GM23338 (cell line): Measurements from ENCODE around the gene THADA. TPM values are rescaled to one million over a fixed set of nuclear protein-coding genes. Genes with fewer than 3 reads are reported as not detected.

Experiments
- ATAC-seq: fragments of 200-7000 bp; cut with Tn5 transposase; 3 replicates; pipeline ENCODE4 v1.9.1; 2020
- DNase-seq: peaks from one replicate; pipeline ENCODE4 v3.0.0-alpha.2; 2015; ENCODE audit warnings: low spot score
- H2AFZ ChIP-seq: fragments of 200-600 bp; sonication (generic); 2 replicates; pipeline ENCODE4 v1.8.0; 2016; ENCODE audit warnings: antibody characterized with exemption, mild to moderate bottlenecking, moderate library complexity
- H3F3A ChIP-seq: fragments of 200-600 bp; sonication (generic); replicated peaks from 2 replicates; pipeline ENCODE4 v1.8.0; 2017; ENCODE audit warnings: antibody characterized with exemption, mixed run types, low read depth
- H3K27ac ChIP-seq: fragments of 200-600 bp; sonication (generic); 2 replicates; pipeline ENCODE4 v1.6.1; 2016; ENCODE audit warnings: low read depth
- H3K27me3 ChIP-seq: fragments of 200-600 bp; sonication (generic); 2 replicates; pipeline ENCODE4 v1.8.0; 2016; ENCODE audit warnings: mild to moderate bottlenecking, mixed run types, moderate library complexity; ENCODE audit not compliant: insufficient read depth
- H3K36me3 ChIP-seq: fragments of 200-600 bp; sonication (generic); 2 replicates; pipeline ENCODE4 v1.8.0; 2016; ENCODE audit warnings: mild to moderate bottlenecking; ENCODE audit not compliant: insufficient read depth
- H3K4me1 ChIP-seq: fragments of 200-600 bp; sonication (generic); 2 replicates; pipeline ENCODE4 v1.8.0; 2016; ENCODE audit warnings: mild to moderate bottlenecking, moderate library complexity; ENCODE audit not compliant: insufficient read depth
- H3K4me2 ChIP-seq: fragments of 200-600 bp; sonication (generic); 2 replicates; pipeline ENCODE4 v1.7.1; 2017; ENCODE audit warnings: mixed run types
- H3K4me3 ChIP-seq: fragments of 200-600 bp; sonication (generic); 2 replicates; pipeline ENCODE4 v1.6.1; 2016; ENCODE audit warnings: mixed run types
- H3K79me2 ChIP-seq: fragments of 200-600 bp; sonication (generic); replicated peaks from 2 replicates; pipeline ENCODE4 v1.8.0; 2017; ENCODE audit warnings: mild to moderate bottlenecking; ENCODE audit not compliant: insufficient read depth
- H3K9me2 ChIP-seq: fragments of 200-600 bp; sonication (generic); 2 replicates; pipeline ENCODE4 v1.8.0; 2017; ENCODE audit not compliant: insufficient read depth
- H4K20me1 ChIP-seq: fragments of 200-600 bp; sonication (generic); replicated peaks from 2 replicates; pipeline ENCODE4 v1.8.0; 2017; ENCODE audit warnings: mild to moderate bottlenecking; ENCODE audit not compliant: insufficient read depth
- H3K27ac Mint-ChIP-seq: 2 replicates; pipeline ENCODE4 v1.8.0; 2020; ENCODE audit warnings: inconsistent platforms, mild to moderate bottlenecking, moderate library complexity, mixed read lengths
- H3K27me3 Mint-ChIP-seq: 3 replicates; pipeline ENCODE4 v1.8.0; 2022; ENCODE audit warnings: low read depth, mild to moderate bottlenecking, moderate library complexity, mixed read lengths, inconsistent platforms; ENCODE audit not compliant: insufficient read depth, poor library complexity
- H3K36me3 Mint-ChIP-seq: 3 replicates; pipeline ENCODE4 v1.8.0; 2021; ENCODE audit warnings: low read depth, mild to moderate bottlenecking, inconsistent platforms, moderate library complexity, mixed read lengths
- H3K4me1 Mint-ChIP-seq: 3 replicates; pipeline ENCODE4 v1.8.0; 2020; ENCODE audit warnings: mild to moderate bottlenecking, inconsistent platforms, mixed read lengths
- H3K4me3 Mint-ChIP-seq: 3 replicates; pipeline ENCODE4 v1.8.0; 2021; ENCODE audit warnings: moderate library complexity, mild to moderate bottlenecking, inconsistent platforms, mixed read lengths
- H3K9me3 Mint-ChIP-seq: 3 replicates; pipeline ENCODE4 v1.8.0; 2020; ENCODE audit warnings: moderate library complexity, mild to moderate bottlenecking, inconsistent platforms, mixed read lengths
- CREB1 ChIP-seq: fragments of 250-450 bp; sonication (Bioruptor Pico); IDR thresholded peaks from 2 replicates; pipeline ENCODE4 v1.5.0; 2020; ENCODE audit warnings: low read depth, mild to moderate bottlenecking, moderate library complexity
- EZH2 ChIP-seq: fragments of 200-600 bp; sonication (generic); IDR thresholded peaks from one replicate; pipeline ENCODE4 v1.8.0; 2017; ENCODE audit warnings: antibody characterized with exemption, mild to moderate bottlenecking, low read depth; ENCODE audit not compliant: unreplicated experiment
- EZH2phosphoT487 ChIP-seq: fragments of 200-600 bp; sonication (generic); IDR thresholded peaks from one replicate; pipeline ENCODE4 v1.8.1; 2018; ENCODE audit warnings: antibody characterized with exemption; ENCODE audit not compliant: unreplicated experiment
- JUNB ChIP-seq: IDR thresholded peaks from one replicate; pipeline ENCODE4 v1.6.1; 2016; ENCODE audit warnings: antibody characterized with exemption; ENCODE audit not compliant: unreplicated experiment
- NANOG ChIP-seq: IDR thresholded peaks from 2 replicates; pipeline ENCODE4 v1.6.1; 2016; ENCODE audit warnings: antibody characterized with exemption, borderline replicate concordance
- POLR2AphosphoS5 ChIP-seq: IDR thresholded peaks from 2 replicates; pipeline ENCODE4 v1.6.1; 2016; ENCODE audit warnings: antibody characterized with exemption, low read depth
- STAT1 ChIP-seq: IDR thresholded peaks from one replicate; pipeline ENCODE4 v1.6.1; 2016; ENCODE audit warnings: antibody characterized with exemption; ENCODE audit not compliant: unreplicated experiment
- ZNF114 ChIP-seq: fragments of 250-450 bp; sonication (Bioruptor Pico); IDR thresholded peaks from 2 replicates; pipeline ENCODE4 v1.5.0; 2020; ENCODE audit warnings: mild to moderate bottlenecking, moderate library complexity
- ZNF331 ChIP-seq: fragments of 250-450 bp; sonication (Bioruptor Pico); IDR thresholded peaks from 2 replicates; pipeline ENCODE4 v1.5.0; 2020; ENCODE audit warnings: low read depth, mild to moderate bottlenecking, moderate library complexity
- polyA plus RNA-seq: library from polyadenylated mRNA; unstranded; fragments of >200 nt; fragmentation: Nextera tagmentation; extraction: Ambion mirVana; gene quantifications from 2 replicates; pipeline ENCODE4 v1.2.1, GENCODE V29; 2016
- total RNA-seq: library from RNA; depleted of rRNA; stranded (reverse); fragments of >200 nt; shearing (Covaris generic); gene quantifications from 2 replicates; pipeline ENCODE4 v1.2.3, GENCODE V29; 2014
- TF ChIP-seq, protein P1 (sequence below): fragments of 250-450 bp; sonication (Bioruptor Pico); IDR thresholded peaks from 2 replicates; pipeline ENCODE4 v1.5.0; 2020; ENCODE audit warnings: mild to moderate bottlenecking, moderate library complexity
- TF ChIP-seq, protein P2 (sequence below): IDR thresholded peaks from one replicate; pipeline ENCODE4 v1.6.1; 2018; ENCODE audit warnings: antibody characterized with exemption; ENCODE audit not compliant: unreplicated experiment
- TF ChIP-seq, protein P3 (sequence below), 2 experiments: fragments of 200-600 bp in 1 of 2; sonication (generic) in 1 of 2; conservative IDR thresholded peaks; 2 replicates each; pipeline versions ENCODE4 v1.5.1 to v1.6.1; 2016 to 2017; ENCODE audit warnings: antibody characterized with exemption in 2 of 2, low read depth in 2 of 2, mild to moderate bottlenecking in 2 of 2, moderate library complexity in 1 of 2
- TF ChIP-seq, protein P4 (sequence below): IDR thresholded peaks from 2 replicates; pipeline ENCODE4 v1.6.1; 2016; ENCODE audit warnings: antibody characterized with exemption

The THADA gene
- total and polyA plus RNA-seq, 2 experiments from 2014 or later: 17.0 to 30.7 TPM

DNA sequence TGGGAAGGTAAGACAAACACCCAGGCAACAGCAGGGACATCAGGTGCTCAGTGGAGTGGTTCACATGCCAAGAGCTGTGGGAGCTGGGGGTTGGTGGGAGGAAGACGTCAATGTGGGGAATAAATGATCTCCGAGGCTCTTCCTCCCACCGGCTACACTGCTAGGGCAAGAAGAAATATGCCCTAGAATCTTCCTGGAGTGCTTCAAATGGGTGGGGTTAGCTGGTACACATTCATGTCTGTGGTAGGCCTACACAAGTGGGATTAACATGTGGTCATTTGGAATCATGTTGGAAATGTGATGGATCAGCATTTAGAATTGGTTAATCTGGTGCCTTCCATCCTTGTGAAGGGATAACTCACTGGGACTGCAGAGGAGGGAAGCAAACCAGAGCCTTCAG is 357.0 kb downstream of the THADA start:
- Mint-ChIP-seq H3K9me3 (no peaks in the 10 kb centered on the region; the same call in 2 of the 3 replicates), H3K4me1 (peaks cover 7% of the 10 kb centered on the region; the same call in 2 of the 3 replicates), H3K27ac (no peak overlapping the region), H3K36me3 (no peaks in the 10 kb centered on the region; the same call in 2 of the 3 replicates), H3K27me3 (peaks cover 6% of the 10 kb centered on the region), H3K4me3 (no peak overlapping the region)
- Histone ChIP-seq H2AFZ (no peak overlapping the region), H3K4me1 (no peaks in the 10 kb centered on the region; the same call in 1 of the 2 replicates), H3K9me2 (no peaks in the 10 kb centered on the region), H3K27me3 (no peaks in the 10 kb centered on the region), H3F3A (0 out of 2 replicates have a peak, but pooled peaks cover 7% of the 10 kb centered on the region), H3K27ac (no peak overlapping the region), H3K36me3 (no peaks in the 10 kb centered on the region), H4K20me1 (no peaks in the 10 kb centered on the region), H3K4me2 (no peak overlapping the region), H3K79me2 (no peaks in the 10 kb centered on the region), H3K4me3 (no peak overlapping the region)
- no peak for TF ChIP-seq EZH2phosphoT487
- TF ChIP-seq CREB1 (CRISPR knock-in tag): no peak
- no peak for TF ChIP-seq STAT1
- no peak for TF ChIP-seq ZNF331
- no peak for TF ChIP-seq EZH2
- no peak for TF ChIP-seq POLR2AphosphoS5
- TF ChIP-seq, protein P1, sequence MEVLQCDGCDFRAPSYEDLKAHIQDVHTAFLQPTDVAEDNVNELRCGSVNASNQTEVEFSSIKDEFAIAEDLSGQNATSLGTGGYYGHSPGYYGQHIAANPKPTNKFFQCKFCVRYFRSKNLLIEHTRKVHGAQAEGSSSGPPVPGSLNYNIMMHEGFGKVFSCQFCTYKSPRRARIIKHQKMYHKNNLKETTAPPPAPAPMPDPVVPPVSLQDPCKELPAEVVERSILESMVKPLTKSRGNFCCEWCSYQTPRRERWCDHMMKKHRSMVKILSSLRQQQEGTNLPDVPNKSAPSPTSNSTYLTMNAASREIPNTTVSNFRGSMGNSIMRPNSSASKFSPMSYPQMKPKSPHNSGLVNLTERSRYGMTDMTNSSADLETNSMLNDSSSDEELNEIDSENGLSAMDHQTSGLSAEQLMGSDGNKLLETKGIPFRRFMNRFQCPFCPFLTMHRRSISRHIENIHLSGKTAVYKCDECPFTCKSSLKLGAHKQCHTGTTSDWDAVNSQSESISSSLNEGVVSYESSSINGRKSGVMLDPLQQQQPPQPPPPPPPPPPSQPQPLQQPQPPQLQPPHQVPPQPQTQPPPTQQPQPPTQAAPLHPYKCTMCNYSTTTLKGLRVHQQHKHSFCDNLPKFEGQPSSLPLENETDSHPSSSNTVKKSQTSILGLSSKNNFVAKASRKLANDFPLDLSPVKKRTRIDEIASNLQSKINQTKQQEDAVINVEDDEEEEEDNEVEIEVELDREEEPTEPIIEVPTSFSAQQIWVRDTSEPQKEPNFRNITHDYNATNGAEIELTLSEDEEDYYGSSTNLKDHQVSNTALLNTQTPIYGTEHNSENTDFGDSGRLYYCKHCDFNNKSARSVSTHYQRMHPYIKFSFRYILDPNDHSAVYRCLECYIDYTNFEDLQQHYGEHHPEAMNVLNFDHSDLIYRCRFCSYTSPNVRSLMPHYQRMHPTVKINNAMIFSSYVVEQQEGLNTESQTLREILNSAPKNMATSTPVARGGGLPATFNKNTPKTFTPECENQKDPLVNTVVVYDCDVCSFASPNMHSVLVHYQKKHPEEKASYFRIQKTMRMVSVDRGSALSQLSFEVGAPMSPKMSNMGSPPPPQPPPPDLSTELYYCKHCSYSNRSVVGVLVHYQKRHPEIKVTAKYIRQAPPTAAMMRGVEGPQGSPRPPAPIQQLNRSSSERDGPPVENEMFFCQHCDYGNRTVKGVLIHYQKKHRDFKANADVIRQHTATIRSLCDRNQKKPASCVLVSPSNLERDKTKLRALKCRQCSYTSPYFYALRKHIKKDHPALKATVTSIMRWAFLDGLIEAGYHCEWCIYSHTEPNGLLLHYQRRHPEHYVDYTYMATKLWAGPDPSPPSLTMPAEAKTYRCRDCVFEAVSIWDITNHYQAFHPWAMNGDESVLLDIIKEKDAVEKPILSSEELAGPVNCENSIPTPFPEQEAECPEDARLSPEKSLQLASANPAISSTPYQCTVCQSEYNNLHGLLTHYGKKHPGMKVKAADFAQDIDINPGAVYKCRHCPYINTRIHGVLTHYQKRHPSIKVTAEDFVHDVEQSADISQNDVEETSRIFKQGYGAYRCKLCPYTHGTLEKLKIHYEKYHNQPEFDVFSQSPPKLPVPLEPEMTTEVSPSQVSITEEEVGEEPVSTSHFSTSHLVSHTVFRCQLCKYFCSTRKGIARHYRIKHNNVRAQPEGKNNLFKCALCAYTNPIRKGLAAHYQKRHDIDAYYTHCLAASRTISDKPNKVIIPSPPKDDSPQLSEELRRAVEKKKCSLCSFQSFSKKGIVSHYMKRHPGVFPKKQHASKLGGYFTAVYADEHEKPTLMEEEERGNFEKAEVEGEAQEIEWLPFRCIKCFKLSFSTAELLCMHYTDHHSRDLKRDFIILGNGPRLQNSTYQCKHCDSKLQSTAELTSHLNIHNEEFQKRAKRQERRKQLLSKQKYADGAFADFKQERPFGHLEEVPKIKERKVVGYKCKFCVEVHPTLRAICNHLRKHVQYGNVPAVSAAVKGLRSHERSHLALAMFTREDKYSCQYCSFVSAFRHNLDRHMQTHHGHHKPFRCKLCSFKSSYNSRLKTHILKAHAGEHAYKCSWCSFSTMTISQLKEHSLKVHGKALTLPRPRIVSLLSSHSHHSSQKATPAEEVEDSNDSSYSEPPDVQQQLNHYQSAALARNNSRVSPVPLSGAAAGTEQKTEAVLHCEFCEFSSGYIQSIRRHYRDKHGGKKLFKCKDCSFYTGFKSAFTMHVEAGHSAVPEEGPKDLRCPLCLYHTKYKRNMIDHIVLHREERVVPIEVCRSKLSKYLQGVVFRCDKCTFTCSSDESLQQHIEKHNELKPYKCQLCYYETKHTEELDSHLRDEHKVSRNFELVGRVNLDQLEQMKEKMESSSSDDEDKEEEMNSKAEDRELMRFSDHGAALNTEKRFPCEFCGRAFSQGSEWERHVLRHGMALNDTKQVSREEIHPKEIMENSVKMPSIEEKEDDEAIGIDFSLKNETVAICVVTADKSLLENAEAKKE (CRISPR knock-in tag): no peak
- TF ChIP-seq, protein P2, sequence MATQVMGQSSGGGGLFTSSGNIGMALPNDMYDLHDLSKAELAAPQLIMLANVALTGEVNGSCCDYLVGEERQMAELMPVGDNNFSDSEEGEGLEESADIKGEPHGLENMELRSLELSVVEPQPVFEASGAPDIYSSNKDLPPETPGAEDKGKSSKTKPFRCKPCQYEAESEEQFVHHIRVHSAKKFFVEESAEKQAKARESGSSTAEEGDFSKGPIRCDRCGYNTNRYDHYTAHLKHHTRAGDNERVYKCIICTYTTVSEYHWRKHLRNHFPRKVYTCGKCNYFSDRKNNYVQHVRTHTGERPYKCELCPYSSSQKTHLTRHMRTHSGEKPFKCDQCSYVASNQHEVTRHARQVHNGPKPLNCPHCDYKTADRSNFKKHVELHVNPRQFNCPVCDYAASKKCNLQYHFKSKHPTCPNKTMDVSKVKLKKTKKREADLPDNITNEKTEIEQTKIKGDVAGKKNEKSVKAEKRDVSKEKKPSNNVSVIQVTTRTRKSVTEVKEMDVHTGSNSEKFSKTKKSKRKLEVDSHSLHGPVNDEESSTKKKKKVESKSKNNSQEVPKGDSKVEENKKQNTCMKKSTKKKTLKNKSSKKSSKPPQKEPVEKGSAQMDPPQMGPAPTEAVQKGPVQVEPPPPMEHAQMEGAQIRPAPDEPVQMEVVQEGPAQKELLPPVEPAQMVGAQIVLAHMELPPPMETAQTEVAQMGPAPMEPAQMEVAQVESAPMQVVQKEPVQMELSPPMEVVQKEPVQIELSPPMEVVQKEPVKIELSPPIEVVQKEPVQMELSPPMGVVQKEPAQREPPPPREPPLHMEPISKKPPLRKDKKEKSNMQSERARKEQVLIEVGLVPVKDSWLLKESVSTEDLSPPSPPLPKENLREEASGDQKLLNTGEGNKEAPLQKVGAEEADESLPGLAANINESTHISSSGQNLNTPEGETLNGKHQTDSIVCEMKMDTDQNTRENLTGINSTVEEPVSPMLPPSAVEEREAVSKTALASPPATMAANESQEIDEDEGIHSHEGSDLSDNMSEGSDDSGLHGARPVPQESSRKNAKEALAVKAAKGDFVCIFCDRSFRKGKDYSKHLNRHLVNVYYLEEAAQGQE: no peak
- TF ChIP-seq, protein P3, sequence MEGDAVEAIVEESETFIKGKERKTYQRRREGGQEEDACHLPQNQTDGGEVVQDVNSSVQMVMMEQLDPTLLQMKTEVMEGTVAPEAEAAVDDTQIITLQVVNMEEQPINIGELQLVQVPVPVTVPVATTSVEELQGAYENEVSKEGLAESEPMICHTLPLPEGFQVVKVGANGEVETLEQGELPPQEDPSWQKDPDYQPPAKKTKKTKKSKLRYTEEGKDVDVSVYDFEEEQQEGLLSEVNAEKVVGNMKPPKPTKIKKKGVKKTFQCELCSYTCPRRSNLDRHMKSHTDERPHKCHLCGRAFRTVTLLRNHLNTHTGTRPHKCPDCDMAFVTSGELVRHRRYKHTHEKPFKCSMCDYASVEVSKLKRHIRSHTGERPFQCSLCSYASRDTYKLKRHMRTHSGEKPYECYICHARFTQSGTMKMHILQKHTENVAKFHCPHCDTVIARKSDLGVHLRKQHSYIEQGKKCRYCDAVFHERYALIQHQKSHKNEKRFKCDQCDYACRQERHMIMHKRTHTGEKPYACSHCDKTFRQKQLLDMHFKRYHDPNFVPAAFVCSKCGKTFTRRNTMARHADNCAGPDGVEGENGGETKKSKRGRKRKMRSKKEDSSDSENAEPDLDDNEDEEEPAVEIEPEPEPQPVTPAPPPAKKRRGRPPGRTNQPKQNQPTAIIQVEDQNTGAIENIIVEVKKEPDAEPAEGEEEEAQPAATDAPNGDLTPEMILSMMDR (conservative IDR thresholded peaks at IDR 0.05; ENCODE audit: low read depth in 2 of 2): no peak
- TF ChIP-seq, protein P4, sequence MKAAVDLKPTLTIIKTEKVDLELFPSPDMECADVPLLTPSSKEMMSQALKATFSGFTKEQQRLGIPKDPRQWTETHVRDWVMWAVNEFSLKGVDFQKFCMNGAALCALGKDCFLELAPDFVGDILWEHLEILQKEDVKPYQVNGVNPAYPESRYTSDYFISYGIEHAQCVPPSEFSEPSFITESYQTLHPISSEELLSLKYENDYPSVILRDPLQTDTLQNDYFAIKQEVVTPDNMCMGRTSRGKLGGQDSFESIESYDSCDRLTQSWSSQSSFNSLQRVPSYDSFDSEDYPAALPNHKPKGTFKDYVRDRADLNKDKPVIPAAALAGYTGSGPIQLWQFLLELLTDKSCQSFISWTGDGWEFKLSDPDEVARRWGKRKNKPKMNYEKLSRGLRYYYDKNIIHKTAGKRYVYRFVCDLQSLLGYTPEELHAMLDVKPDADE: no peak
- TF ChIP-seq ZNF114 (CRISPR knock-in tag): no peak
- no peak for TF ChIP-seq NANOG
- TF ChIP-seq JUNB: no peak
- ATAC-seq (no peak), DNase-seq (no peak)
